ENCODE measurements around the gene KIF2A.
"Not testable (repeated sequence)": the region's sequence is repeated elsewhere in the genome, so short reads cannot be mapped to it uniquely, and the experiment has no call there.

The KIF2A gene

DNA sequence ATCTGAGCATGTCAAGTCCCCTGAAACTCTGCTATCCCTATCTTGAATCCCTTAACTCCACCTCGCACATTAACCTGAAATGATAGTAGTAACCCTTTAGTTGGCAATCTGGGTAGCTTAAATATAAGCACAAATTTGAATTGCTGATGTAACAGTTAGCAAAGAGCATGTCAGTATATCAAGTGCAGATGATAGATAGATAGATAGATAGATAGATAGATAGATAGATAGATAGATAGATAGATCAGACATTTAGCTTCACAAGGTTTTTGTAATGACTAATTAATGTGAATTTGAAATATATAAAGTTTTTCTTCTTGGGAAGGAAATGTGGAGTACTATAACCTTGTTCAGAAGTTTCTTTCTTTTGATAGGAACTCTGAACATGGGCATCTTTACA is 30.4 kb upstream of the KIF2A start:
- H3K4me3 ChIP-seq (ENCODE audit: low read length), result no peak overlapping the region
- no peaks in the 10 kb centered on the region for H3K9me3 ChIP-seq (ENCODE audit: control insufficient read depth, low read length)
- no peaks in the 10 kb centered on the region for H3K27me3 ChIP-seq (ENCODE audit: control insufficient read depth, insufficient read depth, low read length)
- H3K4me1 ChIP-seq (ENCODE audit: control insufficient read depth, insufficient read depth, low read length), result no peaks in the 10 kb centered on the region
- H3K9ac ChIP-seq (ENCODE audit: low read length), result no peak overlapping the region
- no peaks in the 10 kb centered on the region for H3K36me3 ChIP-seq (ENCODE audit: control insufficient read depth, insufficient read depth, low read length)

- Histone ChIP-seq H3K9ac (ENCODE audit: low read length) (no peak overlapping the region), H3K27me3 (ENCODE audit: control insufficient read depth, insufficient read depth, low read length) (no peaks in the 10 kb centered on the region), H3K36me3 (ENCODE audit: control insufficient read depth, insufficient read depth, low read length) (no peaks in the 10 kb centered on the region), H3K9me3 (ENCODE audit: control insufficient read depth, low read length) (no peaks in the 10 kb centered on the region), H3K4me1 (ENCODE audit: control insufficient read depth, insufficient read depth, low read length) (no peaks in the 10 kb centered on the region), H3K4me3 (ENCODE audit: low read length) (no peak overlapping the region)
Measured at GRCh38 chr5:62281411-62281810, 24.6 kb upstream of the KIF2A start.

DNA sequence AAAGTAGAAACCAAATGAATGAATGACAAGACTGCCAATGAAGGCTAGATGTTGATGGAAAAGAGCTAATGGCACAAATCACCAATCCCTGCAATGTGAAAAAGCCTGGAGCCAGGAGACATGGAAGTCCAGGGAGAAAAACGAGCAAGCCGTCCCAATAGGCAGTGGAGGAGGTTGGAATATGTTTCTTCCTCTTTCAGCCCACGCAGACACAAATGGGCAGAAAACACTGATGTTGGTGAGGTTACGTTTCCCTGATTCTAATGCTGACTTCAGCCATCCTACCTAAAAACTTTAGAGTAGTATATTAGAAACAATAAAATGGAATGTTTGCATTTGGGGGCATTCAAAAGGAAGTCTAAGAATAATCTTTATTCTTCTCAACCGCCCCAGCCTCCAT is 23.9 kb upstream of the KIF2A start:
- H3K4me1 ChIP-seq (ENCODE audit: control insufficient read depth, insufficient read depth, low read length), result no peaks in the 10 kb centered on the region
- no peak overlapping the region for H3K9ac ChIP-seq (ENCODE audit: low read length)
- H3K4me3 ChIP-seq (ENCODE audit: low read length), result no peak overlapping the region
- H3K9me3 ChIP-seq (ENCODE audit: control insufficient read depth, low read length), result no peaks in the 10 kb centered on the region
- no peaks in the 10 kb centered on the region for H3K27me3 ChIP-seq (ENCODE audit: control insufficient read depth, insufficient read depth, low read length)
- no peaks in the 10 kb centered on the region for H3K36me3 ChIP-seq (ENCODE audit: control insufficient read depth, insufficient read depth, low read length)

DNA sequence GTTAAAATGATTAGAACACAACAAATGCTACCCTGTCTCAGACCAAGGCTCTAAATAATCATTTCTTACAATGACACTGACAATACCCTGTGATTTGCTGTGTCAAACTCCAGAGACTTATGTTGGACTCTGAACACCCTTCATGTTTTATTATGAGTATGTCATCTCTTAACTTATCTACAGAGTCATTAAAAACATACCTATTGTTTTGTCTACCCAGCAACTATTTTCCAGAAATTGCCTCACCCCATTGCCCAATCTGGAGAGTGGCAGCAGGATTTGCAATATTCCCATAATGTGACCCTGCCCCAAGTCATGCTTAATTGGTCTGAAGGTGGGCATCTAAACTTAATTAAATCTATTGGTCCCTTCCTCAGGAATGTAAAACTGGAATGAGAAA is 23.0 kb upstream of the KIF2A start:
- Histone ChIP-seq H3K9me3 (ENCODE audit: control insufficient read depth, low read length) (no peaks in the 10 kb centered on the region), H3K36me3 (ENCODE audit: control insufficient read depth, insufficient read depth, low read length) (no peaks in the 10 kb centered on the region), H3K4me3 (ENCODE audit: low read length) (no peak overlapping the region), H3K4me1 (ENCODE audit: control insufficient read depth, insufficient read depth, low read length) (no peaks in the 10 kb centered on the region), H3K27me3 (ENCODE audit: control insufficient read depth, insufficient read depth, low read length) (no peaks in the 10 kb centered on the region), H3K9ac (ENCODE audit: low read length) (no peak overlapping the region)

GRCh38 chr5:62283861-62284260 is 22.1 kb upstream of the KIF2A start:
- Histone ChIP-seq H3K4me1 (ENCODE audit: control insufficient read depth, insufficient read depth, low read length) (no peaks in the 10 kb centered on the region), H3K4me3 (ENCODE audit: low read length) (no peak overlapping the region), H3K9ac (ENCODE audit: low read length) (no peak overlapping the region), H3K36me3 (ENCODE audit: control insufficient read depth, insufficient read depth, low read length) (no peaks in the 10 kb centered on the region), H3K9me3 (ENCODE audit: control insufficient read depth, low read length) (no peaks in the 10 kb centered on the region), H3K27me3 (ENCODE audit: control insufficient read depth, insufficient read depth, low read length) (no peaks in the 10 kb centered on the region)

- Histone ChIP-seq H3K27me3 (ENCODE audit: control insufficient read depth, insufficient read depth, low read length) (no peaks in the 10 kb centered on the region), H3K4me3 (ENCODE audit: low read length) (no peak overlapping the region), H3K4me1 (ENCODE audit: control insufficient read depth, insufficient read depth, low read length) (no peaks in the 10 kb centered on the region), H3K36me3 (ENCODE audit: control insufficient read depth, insufficient read depth, low read length) (no peaks in the 10 kb centered on the region), H3K9me3 (ENCODE audit: control insufficient read depth, low read length) (no peaks in the 10 kb centered on the region), H3K9ac (ENCODE audit: low read length) (no peak overlapping the region)
Measured at GRCh38 chr5:62284946-62285891, 20.8 kb upstream of the KIF2A start.

- Histone ChIP-seq H3K9me3 (ENCODE audit: control insufficient read depth, low read length) (no peaks in the 10 kb centered on the region), H3K27me3 (ENCODE audit: control insufficient read depth, insufficient read depth, low read length) (no peaks in the 10 kb centered on the region)
Measured at GRCh38 chr5:62286834-62287233, 19.2 kb upstream of the KIF2A start.

DNA sequence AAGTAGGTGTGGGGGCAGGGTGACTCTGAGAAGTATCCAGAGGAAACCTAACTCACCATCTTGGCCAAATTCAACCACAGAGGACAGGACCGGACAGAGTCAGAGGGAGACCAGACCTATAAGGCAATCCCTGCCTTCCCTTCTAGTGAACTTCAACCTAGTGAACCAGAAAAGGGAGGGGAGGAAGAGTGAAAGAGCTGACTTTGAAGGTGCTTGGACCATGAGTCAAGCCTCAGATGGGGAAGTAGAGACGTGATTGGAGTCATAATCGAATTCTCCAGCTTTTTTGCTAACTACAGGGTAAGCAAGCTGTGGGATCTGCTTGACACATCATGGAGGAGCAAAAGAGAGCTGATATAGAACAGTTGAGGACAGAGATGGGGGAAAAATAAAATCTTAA is 18.8 kb upstream of the KIF2A start:
- no peaks in the 10 kb centered on the region for H3K27me3 ChIP-seq (ENCODE audit: control insufficient read depth, insufficient read depth, low read length)
- no peak overlapping the region for H3K9ac ChIP-seq (ENCODE audit: low read length)
- no peaks in the 10 kb centered on the region for H3K4me1 ChIP-seq (ENCODE audit: control insufficient read depth, insufficient read depth, low read length)
- H3K4me3 ChIP-seq (ENCODE audit: low read length), result no peak overlapping the region
- H3K9me3 ChIP-seq (ENCODE audit: control insufficient read depth, low read length), result no peaks in the 10 kb centered on the region
- H3K36me3 ChIP-seq (ENCODE audit: control insufficient read depth, insufficient read depth, low read length), result no peaks in the 10 kb centered on the region

More at GRCh38 chr5:62286834-62287233, 19.2 kb upstream of the KIF2A start:
- Histone ChIP-seq H3K4me3 (ENCODE audit: low read length) (no peak overlapping the region), H3K4me1 (ENCODE audit: control insufficient read depth, insufficient read depth, low read length) (no peaks in the 10 kb centered on the region), H3K36me3 (ENCODE audit: control insufficient read depth, insufficient read depth, low read length) (no peaks in the 10 kb centered on the region), H3K9ac (ENCODE audit: low read length) (no peak overlapping the region)

DNA sequence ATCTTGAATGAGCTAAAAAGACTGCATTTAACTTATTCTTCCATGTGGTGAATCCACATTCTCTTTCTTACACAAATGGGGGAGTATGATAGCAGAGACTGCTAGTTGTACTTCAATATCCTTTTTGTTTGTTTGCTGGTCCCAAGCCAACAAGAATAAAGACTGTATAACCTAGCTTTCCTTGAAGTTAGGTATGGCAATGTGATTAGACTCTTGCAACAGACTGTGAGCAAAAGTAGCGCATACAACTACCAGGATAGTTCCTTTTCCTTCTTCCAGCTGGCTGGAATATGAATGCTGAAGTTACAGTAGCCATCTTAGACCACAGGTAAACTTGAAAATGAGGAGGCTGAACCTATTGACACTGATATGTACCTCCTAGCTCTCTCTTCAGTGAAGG is 17.9 kb upstream of the KIF2A start:
- Histone ChIP-seq H3K27me3 (ENCODE audit: control insufficient read depth, insufficient read depth, low read length) (no peaks in the 10 kb centered on the region), H3K4me1 (ENCODE audit: control insufficient read depth, insufficient read depth, low read length) (no peaks in the 10 kb centered on the region), H3K9me3 (ENCODE audit: control insufficient read depth, low read length) (no peaks in the 10 kb centered on the region), H3K36me3 (ENCODE audit: control insufficient read depth, insufficient read depth, low read length) (no peaks in the 10 kb centered on the region), H3K4me3 (ENCODE audit: low read length) (no peak overlapping the region), H3K9ac (ENCODE audit: low read length) (no peak overlapping the region)

GRCh38 chr5:62289813-62290212 is 16.2 kb upstream of the KIF2A start:
- Histone ChIP-seq H3K27me3 (ENCODE audit: control insufficient read depth, insufficient read depth, low read length) (no peaks in the 10 kb centered on the region), H3K9me3 (ENCODE audit: control insufficient read depth, low read length) (no peaks in the 10 kb centered on the region), H3K36me3 (ENCODE audit: control insufficient read depth, insufficient read depth, low read length) (no peaks in the 10 kb centered on the region), H3K4me3 (ENCODE audit: low read length) (no peak overlapping the region), H3K9ac (ENCODE audit: low read length) (no peak overlapping the region), H3K4me1 (ENCODE audit: control insufficient read depth, insufficient read depth, low read length) (no peaks in the 10 kb centered on the region)

DNA sequence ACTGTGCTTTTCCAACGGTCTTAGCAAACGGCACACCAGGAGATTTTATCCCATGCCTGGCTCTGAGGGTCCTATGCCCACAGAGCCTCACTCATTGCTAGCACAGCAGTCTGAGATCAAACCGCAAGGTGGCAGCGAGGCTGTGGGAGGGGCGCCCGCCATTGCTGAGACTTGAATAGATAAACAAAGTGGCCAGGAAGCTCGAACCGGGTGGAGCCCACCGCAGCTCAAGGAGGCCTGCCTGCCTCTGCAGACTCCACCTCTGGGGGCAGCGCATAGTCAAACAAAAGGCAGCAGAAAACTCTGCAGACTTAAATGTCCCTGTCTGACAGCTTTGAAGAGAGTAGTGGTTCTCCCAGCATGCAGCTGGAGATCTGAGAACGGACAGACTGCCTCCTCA is 14.2 kb upstream of the KIF2A start:
- not testable (repeated sequence) for H3K4me1 ChIP-seq (ENCODE audit: control insufficient read depth, insufficient read depth, low read length); H3K9ac ChIP-seq (ENCODE audit: low read length); H3K9me3 ChIP-seq (ENCODE audit: control insufficient read depth, low read length); H3K27me3 ChIP-seq (ENCODE audit: control insufficient read depth, insufficient read depth, low read length); H3K36me3 ChIP-seq (ENCODE audit: control insufficient read depth, insufficient read depth, low read length); H3K4me3 ChIP-seq (ENCODE audit: low read length)

- no peaks in the 10 kb centered on the region for H3K36me3 ChIP-seq (ENCODE audit: control insufficient read depth, insufficient read depth, low read length)
- H3K9ac ChIP-seq (ENCODE audit: low read length), result no peak overlapping the region
- H3K9me3 ChIP-seq (ENCODE audit: control insufficient read depth, low read length), result no peaks in the 10 kb centered on the region
- no peak overlapping the region for H3K4me3 ChIP-seq (ENCODE audit: low read length)
- no peaks in the 10 kb centered on the region for H3K4me1 ChIP-seq (ENCODE audit: control insufficient read depth, insufficient read depth, low read length)
- no peaks in the 10 kb centered on the region for H3K27me3 ChIP-seq (ENCODE audit: control insufficient read depth, insufficient read depth, low read length)
Measured at GRCh38 chr5:62296998-62297397, 9.0 kb upstream of the KIF2A start.
